Bronchial epithelial cell (primary cell): ENCODE results near the gene SMARCA4. TPM values are rescaled to one million over a fixed set of nuclear protein-coding genes. Genes with fewer than 3 reads are reported as not detected.

Experiments
- DNase-seq: peaks from one replicate; pipeline ENCODE4 v3.0.0-alpha.2; 2010; ENCODE audit warnings: low read depth
- FAIRE-seq: peaks from 2 replicates; lab custom pipeline; 2011; peaks lifted over from hg19 to GRCh38; lab: Jason Lieb, UNC
- H3K27me3 ChIP-seq: 2 replicates; pipeline ENCODE4 v1.5.1; 2011; ENCODE audit warnings: low read length; ENCODE audit not compliant: control insufficient read depth, insufficient read depth
- H3K36me3 ChIP-seq: 2 replicates; pipeline ENCODE4 v1.5.1; 2011; ENCODE audit warnings: low read length; ENCODE audit not compliant: control insufficient read depth, insufficient read depth
- H3K4me3 ChIP-seq: 2 replicates; pipeline ENCODE4 v1.5.1; 2011; ENCODE audit warnings: mild to moderate bottlenecking, low read depth, low read length, control low read depth
- total RNA-seq: library from RNA; depleted of rRNA; stranded (reverse); fragments of >200 nt; gene quantifications from 2 replicates; pipeline ENCODE4 v1.2.1, GENCODE V29; 2014
- TF ChIP-seq, protein P1 (sequence below): IDR thresholded peaks from 2 replicates; pipeline ENCODE4 v1.5.1; 2011; ENCODE audit warnings: mild to moderate bottlenecking, moderate library complexity, low read length, control low read depth, inconsistent platforms; ENCODE audit not compliant: insufficient read depth, severe bottlenecking

Gene SMARCA4
- total RNA-seq, 1 donor from 2014 or later, result 49.2 TPM

- H3K27me3 ChIP-seq, result no peaks in the 10 kb centered on the region
- no peak for FAIRE-seq
- H3K36me3 ChIP-seq, result peaks cover 26% of the 10 kb centered on the region
- TF ChIP-seq, protein P1, sequence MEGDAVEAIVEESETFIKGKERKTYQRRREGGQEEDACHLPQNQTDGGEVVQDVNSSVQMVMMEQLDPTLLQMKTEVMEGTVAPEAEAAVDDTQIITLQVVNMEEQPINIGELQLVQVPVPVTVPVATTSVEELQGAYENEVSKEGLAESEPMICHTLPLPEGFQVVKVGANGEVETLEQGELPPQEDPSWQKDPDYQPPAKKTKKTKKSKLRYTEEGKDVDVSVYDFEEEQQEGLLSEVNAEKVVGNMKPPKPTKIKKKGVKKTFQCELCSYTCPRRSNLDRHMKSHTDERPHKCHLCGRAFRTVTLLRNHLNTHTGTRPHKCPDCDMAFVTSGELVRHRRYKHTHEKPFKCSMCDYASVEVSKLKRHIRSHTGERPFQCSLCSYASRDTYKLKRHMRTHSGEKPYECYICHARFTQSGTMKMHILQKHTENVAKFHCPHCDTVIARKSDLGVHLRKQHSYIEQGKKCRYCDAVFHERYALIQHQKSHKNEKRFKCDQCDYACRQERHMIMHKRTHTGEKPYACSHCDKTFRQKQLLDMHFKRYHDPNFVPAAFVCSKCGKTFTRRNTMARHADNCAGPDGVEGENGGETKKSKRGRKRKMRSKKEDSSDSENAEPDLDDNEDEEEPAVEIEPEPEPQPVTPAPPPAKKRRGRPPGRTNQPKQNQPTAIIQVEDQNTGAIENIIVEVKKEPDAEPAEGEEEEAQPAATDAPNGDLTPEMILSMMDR, result no peak
- H3K4me3 ChIP-seq, result no peak overlapping the region
- DNase-seq, result no peak
Observed at GRCh38 chr19:11007962-11008532, 47.2 kb downstream of the SMARCA4 start.

- Histone ChIP-seq H3K4me3 (no peak overlapping the region), H3K36me3 (peaks cover 32% of the 10 kb centered on the region), H3K27me3 (no peaks in the 10 kb centered on the region)
- no peak for FAIRE-seq
- TF ChIP-seq, protein P1, result no peak
- no peak for DNase-seq
Observed at GRCh38 chr19:11010041-11010440, 49.2 kb downstream of the SMARCA4 start.

- Histone ChIP-seq H3K36me3 (peaks cover 34% of the 10 kb centered on the region), H3K27me3 (no peaks in the 10 kb centered on the region), H3K4me3 (no peak overlapping the region)
- DNase-seq (no peak), FAIRE-seq (peak; percentile 23)
- TF ChIP-seq, protein P1, result no peak
Observed at GRCh38 chr19:11012507-11012906, 51.7 kb downstream of the SMARCA4 start.

DNA sequence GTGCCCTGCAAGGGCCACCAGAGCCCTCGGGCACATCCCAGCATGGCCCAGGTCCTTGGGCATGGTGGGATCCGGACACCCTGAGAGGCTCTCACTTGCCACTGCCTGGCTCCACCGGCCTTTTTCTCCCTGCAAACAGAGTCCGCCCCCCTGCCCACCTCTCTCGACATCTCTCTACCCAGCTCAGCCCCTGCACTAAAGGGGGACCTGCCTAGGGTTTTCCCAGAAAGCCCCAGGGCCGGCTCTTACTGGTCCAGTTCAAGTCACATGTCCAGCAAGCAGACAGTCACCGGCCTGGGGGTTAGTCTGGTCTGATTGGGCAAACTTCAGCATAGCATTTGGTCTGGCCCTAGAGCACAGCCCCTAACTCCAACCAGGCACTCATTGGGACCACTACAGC is 52.9 kb downstream of the SMARCA4 start:
- FAIRE-seq (no peak), DNase-seq (no peak)
- TF ChIP-seq, protein P1, result no peak

GRCh38 chr19:11014403-11014911 is 53.6 kb downstream of the SMARCA4 start:
- Histone ChIP-seq H3K4me3 (no peak overlapping the region), H3K27me3 (no peaks in the 10 kb centered on the region), H3K36me3 (peaks cover 43% of the 10 kb centered on the region)
- DNase-seq (no peak), FAIRE-seq (peak; percentile 82)
- TF ChIP-seq, protein P1, result peak; percentile 4

More for the DNA sequence above, 52.9 kb downstream of the SMARCA4 start:
- Histone ChIP-seq H3K4me3 (no peak overlapping the region), H3K36me3 (peaks cover 38% of the 10 kb centered on the region), H3K27me3 (no peaks in the 10 kb centered on the region)

DNA sequence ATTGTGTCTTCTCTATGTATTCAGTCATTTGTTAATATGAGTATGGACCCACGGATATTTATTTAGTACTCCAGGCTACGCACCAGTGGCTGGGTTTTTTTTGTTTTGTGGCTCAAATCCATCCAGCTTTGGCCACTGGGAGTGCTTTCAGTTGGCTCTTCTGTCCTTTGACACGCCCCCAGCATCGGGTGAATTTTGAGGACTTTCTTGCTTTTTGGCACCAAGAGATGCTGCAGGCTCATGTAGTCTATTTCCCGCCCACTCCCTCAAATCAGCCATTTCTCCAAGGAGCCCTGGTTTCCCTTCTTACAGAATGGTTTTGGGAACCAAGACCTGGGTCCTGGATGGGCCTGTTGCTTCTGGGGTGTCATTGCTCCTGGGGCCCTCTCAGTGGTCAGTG is 55.8 kb downstream of the SMARCA4 start:
- Histone ChIP-seq H3K36me3 (peaks cover 52% of the 10 kb centered on the region), H3K4me3 (no peak overlapping the region), H3K27me3 (no peaks in the 10 kb centered on the region)
- TF ChIP-seq, protein P1, result no peak
- no peak for FAIRE-seq
- DNase-seq, result no peak
